H9 (cell line): Measurements from ENCODE around the gene NSMCE4A. TPM values are rescaled to one million over a fixed set of nuclear protein-coding genes. Genes with fewer than 3 reads are reported as not detected.
A peak's percentile ranks its signal among the peaks of the same experiment; 100 is the strongest.

Source experiments
- DNase-seq: peaks from one replicate; pipeline ENCODE4 v3.0.0-alpha.2; 2017
- H2AFZ ChIP-seq: one replicate; pipeline ENCODE4 v1.6.1; 2013; ENCODE audit warnings: mild to moderate bottlenecking, low read length, control low read depth, moderate library complexity
- H2AK5ac ChIP-seq: 2 replicates; pipeline ENCODE4 v1.6.1; 2013; ENCODE audit warnings: low read length, control low read depth, mixed read lengths; ENCODE audit not compliant: insufficient read length
- H2BK120ac ChIP-seq: one replicate; pipeline ENCODE4 v1.6.1; 2013; ENCODE audit warnings: low read depth, mild to moderate bottlenecking, low read length, control low read depth, inconsistent platforms; ENCODE audit not compliant: poor library complexity, severe bottlenecking
- H2BK12ac ChIP-seq: 2 replicates; pipeline ENCODE4 v1.6.1; 2013; ENCODE audit warnings: low read length, control low read depth, mixed read lengths, low read depth; ENCODE audit not compliant: insufficient read length
- H2BK15ac ChIP-seq: 2 replicates; pipeline ENCODE4 v1.6.1; 2013; ENCODE audit warnings: low read depth, low read length, control low read depth
- H2BK20ac ChIP-seq: one replicate; pipeline ENCODE4 v1.6.1; 2013; ENCODE audit warnings: low read depth, mild to moderate bottlenecking, low read length, control low read depth, inconsistent platforms; ENCODE audit not compliant: poor library complexity, severe bottlenecking
- H2BK5ac ChIP-seq: 2 replicates; pipeline ENCODE4 v1.6.1; 2013; ENCODE audit warnings: low read length, control low read depth, mixed read lengths; ENCODE audit not compliant: insufficient read length
- H3K14ac ChIP-seq: 2 replicates; pipeline ENCODE4 v1.6.1; 2013; ENCODE audit warnings: low read length, control low read depth; ENCODE audit not compliant: insufficient read depth
- H3K18ac ChIP-seq: 2 replicates; pipeline ENCODE4 v1.6.1; 2013; ENCODE audit warnings: low read depth, mild to moderate bottlenecking, mixed read lengths, low read length, control low read depth; ENCODE audit not compliant: insufficient read length
- H3K23ac ChIP-seq: 2 replicates; pipeline ENCODE4 v1.6.1; 2013; ENCODE audit warnings: low read length, control low read depth, mixed read lengths, low read depth; ENCODE audit not compliant: insufficient read length
- H3K23me2 ChIP-seq: 2 replicates; pipeline ENCODE4 v1.6.1; 2013; ENCODE audit warnings: low read depth, mild to moderate bottlenecking, mixed read lengths, low read length, control low read depth; ENCODE audit not compliant: insufficient read length, poor library complexity, severe bottlenecking
- H3K27ac ChIP-seq: 2 replicates; pipeline ENCODE4 v1.5.1; 2013; ENCODE audit warnings: low read length, control low read depth, mixed read lengths, low read depth; ENCODE audit not compliant: insufficient read length
- H3K27me3 ChIP-seq: 2 replicates; pipeline ENCODE4 v1.6.1; 2013; ENCODE audit warnings: low read length, control low read depth, inconsistent platforms; ENCODE audit not compliant: insufficient read depth
- H3K4ac ChIP-seq: 2 replicates; pipeline ENCODE4 v1.6.1; 2013; ENCODE audit warnings: low read depth, mild to moderate bottlenecking, control low read depth, inconsistent platforms, low read length, moderate library complexity
- H3K4me1 ChIP-seq: 2 replicates; pipeline ENCODE4 v1.6.1; 2013; ENCODE audit warnings: low read length, control low read depth, inconsistent platforms; ENCODE audit not compliant: insufficient read depth
- H3K4me2 ChIP-seq: 2 replicates; pipeline ENCODE4 v1.6.1; 2013; ENCODE audit warnings: low read length, control low read depth, mixed read lengths; ENCODE audit not compliant: insufficient read length, insufficient read depth
- H3K56ac ChIP-seq: 2 replicates; pipeline ENCODE4 v1.6.1; 2013; ENCODE audit warnings: low read depth, mild to moderate bottlenecking, mixed read lengths, low read length, control low read depth; ENCODE audit not compliant: insufficient read length
- H3K79me1 ChIP-seq: 2 replicates; pipeline ENCODE4 v1.6.1; 2013; ENCODE audit warnings: low read depth, mild to moderate bottlenecking, moderate library complexity, low read length, control low read depth, inconsistent platforms; ENCODE audit not compliant: insufficient read depth, poor library complexity, severe bottlenecking
- H3K79me2 ChIP-seq: 2 replicates; pipeline ENCODE4 v1.6.1; 2013; ENCODE audit warnings: low read length, control low read depth, inconsistent platforms; ENCODE audit not compliant: insufficient read depth
- H3K9ac ChIP-seq: 2 replicates; pipeline ENCODE4 v1.6.1; 2013; ENCODE audit warnings: low read length, control low read depth, mixed read lengths; ENCODE audit not compliant: insufficient read length; ENCODE audit errors: extremely low read depth
- H3K9me3 ChIP-seq: one replicate; pipeline ENCODE4 v1.6.1; 2013; ENCODE audit warnings: low read depth, low read length, inconsistent platforms; ENCODE audit not compliant: control insufficient read depth
- H3T11ph ChIP-seq: one replicate; pipeline ENCODE4 v1.6.1; 2013; ENCODE audit warnings: mild to moderate bottlenecking, low read length, control low read depth, inconsistent platforms
- H4K20me1 ChIP-seq: one replicate; pipeline ENCODE4 v1.6.1; 2013; ENCODE audit not compliant: control insufficient read depth, insufficient read length, insufficient read depth
- H4K5ac ChIP-seq: 2 replicates; pipeline ENCODE4 v1.6.1; 2013; ENCODE audit warnings: low read depth, mild to moderate bottlenecking, mixed read lengths, low read length, control low read depth; ENCODE audit not compliant: insufficient read length
- H4K8ac ChIP-seq: replicated peaks from 2 replicates; pipeline ENCODE4 v1.6.1; 2013; ENCODE audit warnings: low read length, control low read depth, mixed read lengths, low read depth; ENCODE audit not compliant: insufficient read length
- H4K91ac ChIP-seq: 2 replicates; pipeline ENCODE4 v1.6.1; 2013; ENCODE audit warnings: low read depth, mild to moderate bottlenecking, moderate library complexity, mixed read lengths, low read length, control low read depth; ENCODE audit not compliant: insufficient read length
- H3K27ac Mint-ChIP-seq, 3 experiments: 2 replicates in 2 of 3; 3 replicates in 1 of 3; pipeline ENCODE4 v1.8.0; 2020 to 2021; ENCODE audit warnings: mixed read lengths in 3 of 3, mild to moderate bottlenecking in 1 of 3, moderate library complexity in 1 of 3
- H3K27me3 Mint-ChIP-seq: 2 replicates; pipeline ENCODE4 v1.8.0; 2021; ENCODE audit warnings: low read depth, mild to moderate bottlenecking, moderate library complexity, mixed read lengths
- H3K36me3 Mint-ChIP-seq, 3 experiments: 2 replicates in 2 of 3; 3 replicates in 1 of 3; pipeline ENCODE4 v1.8.0; 2020 to 2021; ENCODE audit warnings: low read depth in 3 of 3, mixed read lengths in 3 of 3; ENCODE audit not compliant: insufficient read depth in 1 of 3
- H3K4me1 Mint-ChIP-seq, 2 experiments: 2 replicates each; pipeline ENCODE4 v1.8.0; 2020; ENCODE audit warnings: mixed read lengths in 2 of 2
- H3K4me3 Mint-ChIP-seq, 2 experiments: 2 replicates in 1 of 2; 3 replicates in 1 of 2; pipeline ENCODE4 v1.8.0; 2020 to 2021; ENCODE audit warnings: mild to moderate bottlenecking in 2 of 2, mixed read lengths in 2 of 2, moderate library complexity in 1 of 2
- H3K9me3 Mint-ChIP-seq, 2 experiments: 2 replicates in 1 of 2; 3 replicates in 1 of 2; pipeline ENCODE4 v1.8.0; 2020; ENCODE audit warnings: mild to moderate bottlenecking in 2 of 2, mixed read lengths in 2 of 2, moderate library complexity in 1 of 2
- WGBS: extraction: QIAGEN DNeasy Blood & Tissue Kit; methylation state at CpG from one replicate; pipeline ENCODE4 v1.1.7; 2013; ENCODE audit warnings: missing lambda C conversion rate, low lambda C conversion rate, mixed read lengths; ENCODE audit not compliant: insufficient read length; ENCODE audit errors: extremely low coverage; 5-methylcytosine and 5-hydroxymethylcytosine counted together
- total RNA-seq: library from RNA; stranded (reverse); gene quantifications from 2 replicates; pipeline ENCODE4 v1.2.1, GENCODE V29; 2021
- TF ChIP-seq, protein P1 (sequence below): fragments of 200-600 bp; sonication (generic); conservative IDR thresholded peaks from 3 replicates; pipeline ENCODE4 v1.8.0; 2021; ENCODE audit warnings: antibody characterized with exemption, mild to moderate bottlenecking

The NSMCE4A gene
- total RNA-seq, 1 experiment from 2014 or later: 59.0 TPM

DNA sequence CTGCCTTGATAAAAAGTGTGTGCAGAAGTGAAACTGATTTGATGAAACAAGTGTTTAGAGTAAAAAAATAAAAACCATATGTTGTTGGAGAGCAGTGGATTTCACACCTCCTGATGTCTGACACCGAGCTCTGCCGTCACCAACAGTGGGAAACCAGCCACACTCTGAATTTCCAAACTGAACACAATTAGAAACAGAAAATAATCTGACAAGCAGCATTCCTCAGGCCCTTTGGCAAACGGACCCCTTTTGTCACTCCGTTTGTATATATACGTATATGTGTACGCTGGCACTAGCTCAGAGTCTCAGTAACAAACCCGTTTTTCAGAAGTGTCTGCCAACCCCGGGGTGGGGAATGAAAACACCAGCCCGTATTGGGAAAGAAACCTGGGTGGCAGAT lies 46.4 kb upstream of the NSMCE4A start:
- Histone ChIP-seq H2AFZ (no peak overlapping the region), H3T11ph (no peak overlapping the region), H2BK15ac (no peak overlapping the region), H3K18ac (no peak overlapping the region), H3K23ac (no peak overlapping the region), H2BK120ac (no peak overlapping the region), H3K79me1 (no peaks in the 10 kb centered on the region), H3K23me2 (no peaks in the 10 kb centered on the region), H3K56ac (no peak overlapping the region), H4K91ac (no peak overlapping the region), H2BK12ac (no peak overlapping the region), H3K27ac (no peak overlapping the region), H4K20me1 (no peaks in the 10 kb centered on the region), H3K14ac (no peak overlapping the region), H3K4ac (no peak overlapping the region), H3K9me3 (no peaks in the 10 kb centered on the region), H3K27me3 (no peaks in the 10 kb centered on the region), H2AK5ac (no peak overlapping the region), H2BK20ac (peak overlapping the region; percentile 60), H3K9ac (no peak overlapping the region), H3K4me2 (no peak overlapping the region), H4K5ac (no peak overlapping the region), H3K4me1 (no peaks in the 10 kb centered on the region), H3K79me2 (no peaks in the 10 kb centered on the region), H2BK5ac (no peak overlapping the region), H4K8ac (no peak overlapping the region)
- TF ChIP-seq, protein P1, sequence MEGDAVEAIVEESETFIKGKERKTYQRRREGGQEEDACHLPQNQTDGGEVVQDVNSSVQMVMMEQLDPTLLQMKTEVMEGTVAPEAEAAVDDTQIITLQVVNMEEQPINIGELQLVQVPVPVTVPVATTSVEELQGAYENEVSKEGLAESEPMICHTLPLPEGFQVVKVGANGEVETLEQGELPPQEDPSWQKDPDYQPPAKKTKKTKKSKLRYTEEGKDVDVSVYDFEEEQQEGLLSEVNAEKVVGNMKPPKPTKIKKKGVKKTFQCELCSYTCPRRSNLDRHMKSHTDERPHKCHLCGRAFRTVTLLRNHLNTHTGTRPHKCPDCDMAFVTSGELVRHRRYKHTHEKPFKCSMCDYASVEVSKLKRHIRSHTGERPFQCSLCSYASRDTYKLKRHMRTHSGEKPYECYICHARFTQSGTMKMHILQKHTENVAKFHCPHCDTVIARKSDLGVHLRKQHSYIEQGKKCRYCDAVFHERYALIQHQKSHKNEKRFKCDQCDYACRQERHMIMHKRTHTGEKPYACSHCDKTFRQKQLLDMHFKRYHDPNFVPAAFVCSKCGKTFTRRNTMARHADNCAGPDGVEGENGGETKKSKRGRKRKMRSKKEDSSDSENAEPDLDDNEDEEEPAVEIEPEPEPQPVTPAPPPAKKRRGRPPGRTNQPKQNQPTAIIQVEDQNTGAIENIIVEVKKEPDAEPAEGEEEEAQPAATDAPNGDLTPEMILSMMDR: no peak
- no peaks in the 10 kb centered on the region for H3K36me3 Mint-ChIP-seq
- no peaks in the 10 kb centered on the region; a peak in 1 of 5 replicates for H3K9me3 Mint-ChIP-seq
- DNase-seq: no peak
- H3K4me3 Mint-ChIP-seq: no peak overlapping the region
- peaks cover 26 to 31% of the 10 kb centered on the region in 2 experiments for H3K4me1 Mint-ChIP-seq
- peaks cover 1% of the 10 kb centered on the region for H3K27me3 Mint-ChIP-seq
- no peak overlapping the region for H3K27ac Mint-ChIP-seq
- no CpG with 5 or more reads among the region's 9 CpGs for WGBS
